ENCODE results near the gene RP9.

The RP9 gene

GRCh38 chr7:33053721-33054120 lies 55.5 kb downstream of the RP9 start:
- DNase-seq (ENCODE audit: extremely low read depth, low read depth) = no peak
- TF ChIP-seq, protein P1, sequence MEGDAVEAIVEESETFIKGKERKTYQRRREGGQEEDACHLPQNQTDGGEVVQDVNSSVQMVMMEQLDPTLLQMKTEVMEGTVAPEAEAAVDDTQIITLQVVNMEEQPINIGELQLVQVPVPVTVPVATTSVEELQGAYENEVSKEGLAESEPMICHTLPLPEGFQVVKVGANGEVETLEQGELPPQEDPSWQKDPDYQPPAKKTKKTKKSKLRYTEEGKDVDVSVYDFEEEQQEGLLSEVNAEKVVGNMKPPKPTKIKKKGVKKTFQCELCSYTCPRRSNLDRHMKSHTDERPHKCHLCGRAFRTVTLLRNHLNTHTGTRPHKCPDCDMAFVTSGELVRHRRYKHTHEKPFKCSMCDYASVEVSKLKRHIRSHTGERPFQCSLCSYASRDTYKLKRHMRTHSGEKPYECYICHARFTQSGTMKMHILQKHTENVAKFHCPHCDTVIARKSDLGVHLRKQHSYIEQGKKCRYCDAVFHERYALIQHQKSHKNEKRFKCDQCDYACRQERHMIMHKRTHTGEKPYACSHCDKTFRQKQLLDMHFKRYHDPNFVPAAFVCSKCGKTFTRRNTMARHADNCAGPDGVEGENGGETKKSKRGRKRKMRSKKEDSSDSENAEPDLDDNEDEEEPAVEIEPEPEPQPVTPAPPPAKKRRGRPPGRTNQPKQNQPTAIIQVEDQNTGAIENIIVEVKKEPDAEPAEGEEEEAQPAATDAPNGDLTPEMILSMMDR (IDR thresholded peaks at IDR 0.05; ENCODE audit: low read depth, low read length) = no peak

GRCh38 chr7:33050535-33051318 lies 58.5 kb downstream of the RP9 start:
- DNase-seq (ENCODE audit: extremely low read depth, low read depth) = no peak

DNA sequence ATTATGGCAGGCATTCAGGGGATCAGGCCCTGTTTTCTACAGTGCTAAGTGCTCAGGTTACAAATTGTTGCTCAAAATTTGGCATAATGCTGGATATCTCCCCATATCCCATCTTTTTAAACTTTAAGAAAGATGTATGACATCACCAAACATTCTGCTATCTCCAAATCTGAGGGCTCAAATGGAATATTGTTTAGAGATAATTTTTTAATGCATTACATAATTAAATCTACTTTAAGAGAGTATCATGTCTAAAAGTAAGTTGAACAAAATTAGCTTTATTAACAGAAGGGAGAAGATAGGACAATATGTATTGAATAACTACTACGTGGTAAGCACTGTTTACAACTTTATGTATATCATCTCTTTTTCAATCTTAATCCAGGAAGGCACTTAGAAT lies 60.5 kb downstream of the RP9 start:
- no peak for DNase-seq (ENCODE audit: extremely low read depth, low read depth)
- TF ChIP-seq, protein P1 (IDR thresholded peaks at IDR 0.05; ENCODE audit: low read depth, low read length) = no peak

More at GRCh38 chr7:33050535-33051318, 58.5 kb downstream of the RP9 start:
- TF ChIP-seq, protein P1 (IDR thresholded peaks at IDR 0.05; ENCODE audit: low read depth, low read length) = peak; percentile 60

GRCh38 chr7:33048257-33048656 lies 60.9 kb downstream of the RP9 start:
- DNase-seq (ENCODE audit: extremely low read depth, low read depth) = no peak
- TF ChIP-seq, protein P1 (IDR thresholded peaks at IDR 0.05; ENCODE audit: low read depth, low read length) = no peak

DNA sequence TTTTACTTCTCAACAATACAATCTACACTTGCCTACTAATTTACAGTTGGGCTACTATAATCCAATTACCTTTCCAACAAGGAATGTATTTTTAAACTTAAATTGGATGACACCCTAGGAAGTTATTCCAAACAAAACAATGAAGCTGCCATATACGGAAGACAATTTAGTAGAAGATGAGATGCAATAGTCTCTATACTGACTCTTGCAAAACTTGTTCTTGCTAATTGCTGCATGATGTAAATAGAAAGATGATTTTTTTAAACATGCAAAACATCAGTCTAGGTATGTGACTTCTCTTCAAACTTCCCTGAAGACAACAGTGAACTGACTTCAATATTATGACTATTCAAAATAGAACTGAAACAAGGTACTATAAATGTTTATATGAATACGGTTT lies 64.2 kb downstream of the RP9 start:
- no peak for DNase-seq (ENCODE audit: extremely low read depth, low read depth)
- TF ChIP-seq, protein P1 (IDR thresholded peaks at IDR 0.05; ENCODE audit: low read depth, low read length) = no peak
